Liver (tissue), 9 donors: ENCODE measurements around the gene CLCNKB. TPM values are rescaled to one million over a fixed set of nuclear protein-coding genes. Genes with fewer than 3 reads are reported as not detected.
A peak's percentile ranks its signal among the peaks of the same experiment; 100 is the strongest.
"Not testable (repeated sequence)": the region's sequence is repeated elsewhere in the genome, so short reads cannot be mapped to it uniquely, and the experiment has no call there.

Experiments
- DNase-seq: peaks from one replicate; pipeline ENCODE4 v3.0.0-alpha.2; 2017; ENCODE audit warnings: low spot score
- H3K27ac ChIP-seq, 2 donors: one replicate each; pipeline ENCODE4 v1.7.0; 2013; ENCODE audit warnings: inconsistent platforms in 2 of 2, low read length in 2 of 2, control low read depth in 1 of 2, low read depth in 1 of 2, mild to moderate bottlenecking in 1 of 2
- H3K27me3 ChIP-seq, 4 donors: one replicate each; pipeline versions ENCODE4 v1.6.1 to v1.7.0; 2013; ENCODE audit warnings: low read length in 3 of 4, inconsistent platforms in 1 of 4, mild to moderate bottlenecking in 1 of 4, moderate library complexity in 1 of 4; ENCODE audit not compliant: control insufficient read depth in 4 of 4, insufficient read depth in 4 of 4
- H3K36me3 ChIP-seq, 4 donors: one replicate each; pipeline versions ENCODE4 v1.6.1 to v1.7.0; 2013; ENCODE audit warnings: low read length in 3 of 4, mild to moderate bottlenecking in 3 of 4, low read depth in 1 of 4, moderate library complexity in 1 of 4; ENCODE audit not compliant: control insufficient read depth in 4 of 4, insufficient read depth in 3 of 4
- H3K4me1 ChIP-seq, 4 donors: one replicate each; pipeline versions ENCODE4 v1.6.1 to v1.7.0; 2013; ENCODE audit warnings: low read length in 3 of 4, mild to moderate bottlenecking in 3 of 4, moderate library complexity in 1 of 4; ENCODE audit not compliant: control insufficient read depth in 4 of 4, insufficient read depth in 4 of 4
- H3K4me3 ChIP-seq, 3 donors: one replicate each; pipeline versions ENCODE4 v1.6.1 to v1.7.0; 2013; ENCODE audit warnings: low read length in 3 of 3, control low read depth in 1 of 3, low read depth in 1 of 3, mild to moderate bottlenecking in 1 of 3
- H3K9ac ChIP-seq, 2 donors: one replicate each; pipeline ENCODE4 v1.7.0; 2013; ENCODE audit warnings: low read length in 2 of 2, mild to moderate bottlenecking in 2 of 2, moderate library complexity in 2 of 2, control low read depth in 1 of 2, low read depth in 1 of 2
- H3K9me3 ChIP-seq, 4 donors: one replicate each; pipeline versions ENCODE4 v1.6.1 to v1.7.0; 2013; ENCODE audit warnings: low read length in 3 of 4; ENCODE audit not compliant: control insufficient read depth in 4 of 4
- EGR1 ChIP-seq, 2 donors: IDR thresholded peaks; 2 replicates each; pipeline ENCODE4 v1.6.1; 2016 to 2018; ENCODE audit warnings: antibody characterized with exemption in 2 of 2, low read depth in 2 of 2
- FOXA1 ChIP-seq: IDR thresholded peaks from 2 replicates; pipeline ENCODE4 v1.6.1; 2016; ENCODE audit warnings: antibody characterized with exemption
- GABPA ChIP-seq, 2 donors: IDR thresholded peaks in 1 of 2; conservative IDR thresholded peaks in 1 of 2; 2 replicates each; pipeline ENCODE4 v1.6.1; 2016; ENCODE audit warnings: antibody characterized with exemption in 2 of 2, mild to moderate bottlenecking in 1 of 2, moderate library complexity in 1 of 2
- HNF4G ChIP-seq: IDR thresholded peaks from 2 replicates; pipeline ENCODE4 v1.6.1; 2016; ENCODE audit warnings: antibody characterized with exemption
- NR2F2 ChIP-seq: IDR thresholded peaks from 2 replicates; pipeline ENCODE4 v1.6.1; 2016; ENCODE audit warnings: antibody characterized with exemption
- RAD21 ChIP-seq, 2 donors: IDR thresholded peaks; 2 replicates each; pipeline ENCODE4 v1.6.1; 2016; ENCODE audit warnings: antibody characterized with exemption in 2 of 2, mild to moderate bottlenecking in 2 of 2
- RXRA ChIP-seq, 2 donors: IDR thresholded peaks; 2 replicates each; pipeline ENCODE4 v1.6.1; 2017 to 2018; ENCODE audit warnings: antibody characterized with exemption in 2 of 2, mild to moderate bottlenecking in 1 of 2
- TAF1 ChIP-seq: conservative IDR thresholded peaks from 2 replicates; pipeline ENCODE4 v1.6.1; 2016; ENCODE audit warnings: antibody characterized with exemption, mild to moderate bottlenecking
- WGBS: extraction: QIAGEN DNeasy Blood & Tissue Kit; methylation state at CpG from one replicate; pipeline ENCODE4 v1.1.7; 2013; 5-methylcytosine and 5-hydroxymethylcytosine counted together
- polyA plus RNA-seq, 2 donors: library from polyadenylated mRNA; stranded (reverse) in 1 of 2; unstranded in 1 of 2; fragments of 200-250 nt in 1 of 2; fragments of >200 nt in 1 of 2; fragmentation: Nextera tagmentation in 1 of 2; extraction: Ambion mirVana in 1 of 2; gene quantifications; one replicate each; pipeline versions ENCODE4 v1.2.1 to v1.2.3, GENCODE V29; 2013 to 2015
- total RNA-seq, 2 donors: library from RNA; depleted of rRNA; stranded (reverse); fragments of >200 nt; gene quantifications; one replicate each; pipeline ENCODE4 v1.2.3, GENCODE V29; 2014
- TF ChIP-seq, protein P1 (sequence below): IDR thresholded peaks from 2 replicates; pipeline ENCODE4 v1.6.1; 2016; ENCODE audit warnings: antibody characterized with exemption
- TF ChIP-seq, protein P2 (sequence below): IDR thresholded peaks from 2 replicates; pipeline ENCODE4 v1.6.1; 2016; ENCODE audit warnings: antibody characterized with exemption
- TF ChIP-seq, protein P3 (sequence below): fragments of 150-350 bp; IDR thresholded peaks from 2 replicates; pipeline ENCODE4 v1.5.1; 2017; ENCODE audit warnings: improper control_type of control experiment, low read depth, low read length; ENCODE audit not compliant: missing input control
- TF ChIP-seq, protein P4 (sequence below): IDR thresholded peaks from 2 replicates; pipeline ENCODE4 v1.6.1; 2016; ENCODE audit warnings: antibody characterized with exemption, mild to moderate bottlenecking
- TF ChIP-seq, protein P5 (sequence below): IDR thresholded peaks from 2 replicates; pipeline ENCODE4 v1.6.1; 2016; ENCODE audit warnings: antibody characterized with exemption
- donor health status: healthy.
- donor health status: healthy.
- donor health status: healthy.
- donor health status: healthy.
- donor health status: healthy.

Gene CLCNKB
- total and polyA plus RNA-seq, 4 donors = not detected

DNA sequence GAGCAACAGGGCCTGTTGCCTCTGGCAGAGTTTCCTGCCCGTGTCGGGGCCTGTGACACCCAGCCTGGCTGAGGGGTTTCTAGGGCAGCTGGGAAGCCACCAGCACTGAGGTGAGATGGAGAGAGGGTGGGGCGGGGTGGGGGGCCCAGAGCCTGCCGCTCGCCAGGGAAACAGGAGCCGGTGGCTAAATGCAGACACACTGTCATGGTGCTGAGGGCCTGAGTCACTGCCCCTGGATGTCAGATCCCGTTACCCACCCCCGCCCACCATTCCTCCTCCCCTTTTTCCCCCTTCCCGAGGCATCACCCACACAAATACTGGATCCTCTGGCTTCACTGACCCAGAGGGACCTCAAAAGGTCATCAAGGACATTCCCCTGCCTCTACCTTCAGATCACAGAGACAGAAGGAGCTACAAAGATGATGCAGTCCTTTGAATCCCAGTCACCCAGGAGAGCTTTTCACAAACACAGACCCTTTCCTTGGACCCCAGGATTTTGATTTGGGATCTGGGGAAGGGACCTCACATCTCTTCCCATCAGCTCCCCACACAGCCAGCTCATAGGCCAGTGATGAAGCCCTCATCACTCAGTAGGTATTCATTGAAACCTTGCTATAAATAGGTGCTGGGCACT, 23.8 kb upstream of the CLCNKB start (continued):
- TF ChIP-seq, protein P1, sequence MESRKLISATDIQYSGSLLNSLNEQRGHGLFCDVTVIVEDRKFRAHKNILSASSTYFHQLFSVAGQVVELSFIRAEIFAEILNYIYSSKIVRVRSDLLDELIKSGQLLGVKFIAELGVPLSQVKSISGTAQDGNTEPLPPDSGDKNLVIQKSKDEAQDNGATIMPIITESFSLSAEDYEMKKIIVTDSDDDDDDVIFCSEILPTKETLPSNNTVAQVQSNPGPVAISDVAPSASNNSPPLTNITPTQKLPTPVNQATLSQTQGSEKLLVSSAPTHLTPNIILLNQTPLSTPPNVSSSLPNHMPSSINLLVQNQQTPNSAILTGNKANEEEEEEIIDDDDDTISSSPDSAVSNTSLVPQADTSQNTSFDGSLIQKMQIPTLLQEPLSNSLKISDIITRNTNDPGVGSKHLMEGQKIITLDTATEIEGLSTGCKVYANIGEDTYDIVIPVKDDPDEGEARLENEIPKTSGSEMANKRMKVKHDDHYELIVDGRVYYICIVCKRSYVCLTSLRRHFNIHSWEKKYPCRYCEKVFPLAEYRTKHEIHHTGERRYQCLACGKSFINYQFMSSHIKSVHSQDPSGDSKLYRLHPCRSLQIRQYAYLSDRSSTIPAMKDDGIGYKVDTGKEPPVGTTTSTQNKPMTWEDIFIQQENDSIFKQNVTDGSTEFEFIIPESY = no peak

DNA sequence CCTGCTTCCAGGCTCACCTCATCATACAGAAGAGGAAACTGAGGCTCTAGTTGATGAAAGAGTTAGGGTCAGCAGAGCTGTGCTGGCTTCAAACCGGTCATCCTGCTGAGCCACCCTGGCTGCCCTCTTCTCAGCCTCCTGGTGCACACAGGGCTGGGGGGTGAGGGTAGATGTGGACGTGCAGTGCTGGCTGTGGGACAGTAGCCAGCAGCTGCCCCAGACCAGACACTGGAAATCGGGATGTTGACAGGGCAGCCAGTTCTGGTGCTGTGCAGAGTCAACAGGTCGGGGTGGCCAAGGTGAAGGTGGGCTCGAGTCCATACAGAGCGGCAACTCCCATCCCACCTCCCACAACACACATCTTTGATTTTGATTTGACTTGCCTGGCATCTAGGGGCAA, 23.3 kb upstream of the CLCNKB start:
- WGBS = 76% methylated on average over 6 of the region's 6 CpGs
- Histone ChIP-seq H3K9me3 (no peaks in the 10 kb centered on the region), H3K9ac (no peak overlapping the region), H3K27me3 (no peaks in the 10 kb centered on the region), H3K4me3 (no peak overlapping the region), H3K36me3 (no peaks in the 10 kb centered on the region), H3K27ac (no peak overlapping the region), H3K4me1 (peaks cover 3 to 25% (median 22%) of the 10 kb centered on the region in 4 donors)
- no peak for DNase-seq
- TF ChIP-seq TAF1 = no peak

DNA sequence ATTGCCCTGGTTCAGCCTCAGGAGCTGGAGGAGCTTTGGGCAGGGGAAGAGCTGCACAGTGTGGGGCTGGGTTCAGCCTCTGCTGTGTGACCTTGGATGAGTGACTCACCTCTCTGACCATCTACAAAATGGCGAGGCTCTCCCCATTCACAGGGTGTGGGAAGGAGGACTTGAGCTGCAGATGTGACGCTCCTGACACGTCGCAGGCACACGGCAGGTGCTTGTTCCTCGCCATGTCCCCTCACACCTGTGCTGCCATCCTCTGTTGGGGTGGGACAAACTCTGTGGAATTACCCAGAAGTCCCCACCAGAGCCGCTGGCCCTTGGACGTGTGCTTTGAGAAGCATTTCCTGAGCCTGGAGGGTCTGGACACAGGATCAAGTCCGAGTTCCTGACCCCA, 22.7 kb upstream of the CLCNKB start:
- DNase-seq, H3K4me3 ChIP-seq, H3K36me3 ChIP-seq, H3K9me3 ChIP-seq, H3K27me3 ChIP-seq, H3K9ac ChIP-seq, H3K27ac ChIP-seq: not testable (repeated sequence)
- 88% methylated on average over 9 of the region's 9 CpGs for WGBS
- H3K4me1 ChIP-seq = peaks cover 3 to 25% (median 22%) of the 10 kb centered on the region in 4 donors

DNA sequence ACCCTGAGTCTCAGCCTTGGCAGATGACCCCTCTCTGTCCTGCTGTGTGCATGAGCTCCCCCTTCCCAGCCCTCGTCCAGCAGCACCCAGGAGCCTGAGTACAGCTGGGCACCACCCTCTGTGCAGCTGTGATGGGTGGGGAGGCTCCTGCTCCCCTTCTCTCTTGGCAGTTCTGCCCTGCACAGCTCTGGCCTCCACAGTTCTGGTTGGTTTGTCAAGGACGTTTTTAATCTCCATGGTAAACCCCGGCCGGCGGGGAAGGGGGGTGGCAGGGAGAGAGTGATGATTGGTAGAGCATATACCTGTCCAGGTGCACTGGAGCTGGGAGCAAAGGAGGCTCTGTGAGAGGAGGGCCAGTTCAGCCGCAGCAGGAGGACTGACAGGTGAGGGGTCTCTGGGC, 21.9 kb upstream of the CLCNKB start, which contains the start of gene CLCNKA:
TSS of gene CLCNKA (plus strand) at position 356 of the 400 bp plus-strand sequence. CDS start 584 bp downstream, outside the sequence.
- peaks cover 3 to 25% (median 22%) of the 10 kb centered on the region in 4 donors for H3K4me1 ChIP-seq
- DNase-seq = no peak

More for the DNA sequence above, 21.9 kb upstream of the CLCNKB start, which contains the start of gene CLCNKA:
- TF ChIP-seq, protein P1 = no peak
- no peak for TF ChIP-seq FOXA1
- TF ChIP-seq TAF1 = no peak
- TF ChIP-seq, protein P2, sequence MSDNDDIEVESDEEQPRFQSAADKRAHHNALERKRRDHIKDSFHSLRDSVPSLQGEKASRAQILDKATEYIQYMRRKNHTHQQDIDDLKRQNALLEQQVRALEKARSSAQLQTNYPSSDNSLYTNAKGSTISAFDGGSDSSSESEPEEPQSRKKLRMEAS = no peak
- TF ChIP-seq NR2F2 = no peak
- TF ChIP-seq EGR1 (IDR thresholded peaks at IDR 0.05; ENCODE audit: low read depth in 2 of 2) = no peak
- TF ChIP-seq HNF4G = no peak
- TF ChIP-seq, protein P3, sequence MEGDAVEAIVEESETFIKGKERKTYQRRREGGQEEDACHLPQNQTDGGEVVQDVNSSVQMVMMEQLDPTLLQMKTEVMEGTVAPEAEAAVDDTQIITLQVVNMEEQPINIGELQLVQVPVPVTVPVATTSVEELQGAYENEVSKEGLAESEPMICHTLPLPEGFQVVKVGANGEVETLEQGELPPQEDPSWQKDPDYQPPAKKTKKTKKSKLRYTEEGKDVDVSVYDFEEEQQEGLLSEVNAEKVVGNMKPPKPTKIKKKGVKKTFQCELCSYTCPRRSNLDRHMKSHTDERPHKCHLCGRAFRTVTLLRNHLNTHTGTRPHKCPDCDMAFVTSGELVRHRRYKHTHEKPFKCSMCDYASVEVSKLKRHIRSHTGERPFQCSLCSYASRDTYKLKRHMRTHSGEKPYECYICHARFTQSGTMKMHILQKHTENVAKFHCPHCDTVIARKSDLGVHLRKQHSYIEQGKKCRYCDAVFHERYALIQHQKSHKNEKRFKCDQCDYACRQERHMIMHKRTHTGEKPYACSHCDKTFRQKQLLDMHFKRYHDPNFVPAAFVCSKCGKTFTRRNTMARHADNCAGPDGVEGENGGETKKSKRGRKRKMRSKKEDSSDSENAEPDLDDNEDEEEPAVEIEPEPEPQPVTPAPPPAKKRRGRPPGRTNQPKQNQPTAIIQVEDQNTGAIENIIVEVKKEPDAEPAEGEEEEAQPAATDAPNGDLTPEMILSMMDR = no peak
- TF ChIP-seq RXRA (IDR thresholded peaks at IDR 0.05) = no peak
- TF ChIP-seq, protein P4, sequence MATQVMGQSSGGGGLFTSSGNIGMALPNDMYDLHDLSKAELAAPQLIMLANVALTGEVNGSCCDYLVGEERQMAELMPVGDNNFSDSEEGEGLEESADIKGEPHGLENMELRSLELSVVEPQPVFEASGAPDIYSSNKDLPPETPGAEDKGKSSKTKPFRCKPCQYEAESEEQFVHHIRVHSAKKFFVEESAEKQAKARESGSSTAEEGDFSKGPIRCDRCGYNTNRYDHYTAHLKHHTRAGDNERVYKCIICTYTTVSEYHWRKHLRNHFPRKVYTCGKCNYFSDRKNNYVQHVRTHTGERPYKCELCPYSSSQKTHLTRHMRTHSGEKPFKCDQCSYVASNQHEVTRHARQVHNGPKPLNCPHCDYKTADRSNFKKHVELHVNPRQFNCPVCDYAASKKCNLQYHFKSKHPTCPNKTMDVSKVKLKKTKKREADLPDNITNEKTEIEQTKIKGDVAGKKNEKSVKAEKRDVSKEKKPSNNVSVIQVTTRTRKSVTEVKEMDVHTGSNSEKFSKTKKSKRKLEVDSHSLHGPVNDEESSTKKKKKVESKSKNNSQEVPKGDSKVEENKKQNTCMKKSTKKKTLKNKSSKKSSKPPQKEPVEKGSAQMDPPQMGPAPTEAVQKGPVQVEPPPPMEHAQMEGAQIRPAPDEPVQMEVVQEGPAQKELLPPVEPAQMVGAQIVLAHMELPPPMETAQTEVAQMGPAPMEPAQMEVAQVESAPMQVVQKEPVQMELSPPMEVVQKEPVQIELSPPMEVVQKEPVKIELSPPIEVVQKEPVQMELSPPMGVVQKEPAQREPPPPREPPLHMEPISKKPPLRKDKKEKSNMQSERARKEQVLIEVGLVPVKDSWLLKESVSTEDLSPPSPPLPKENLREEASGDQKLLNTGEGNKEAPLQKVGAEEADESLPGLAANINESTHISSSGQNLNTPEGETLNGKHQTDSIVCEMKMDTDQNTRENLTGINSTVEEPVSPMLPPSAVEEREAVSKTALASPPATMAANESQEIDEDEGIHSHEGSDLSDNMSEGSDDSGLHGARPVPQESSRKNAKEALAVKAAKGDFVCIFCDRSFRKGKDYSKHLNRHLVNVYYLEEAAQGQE = no peak
- TF ChIP-seq, protein P5, sequence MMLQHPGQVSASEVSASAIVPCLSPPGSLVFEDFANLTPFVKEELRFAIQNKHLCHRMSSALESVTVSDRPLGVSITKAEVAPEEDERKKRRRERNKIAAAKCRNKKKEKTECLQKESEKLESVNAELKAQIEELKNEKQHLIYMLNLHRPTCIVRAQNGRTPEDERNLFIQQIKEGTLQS = no peak
- TF ChIP-seq GABPA (IDR thresholded peaks at IDR 0.05 in 1 of 2, conservative IDR thresholded peaks at IDR 0.05 in 1 of 2) = no peak
- no peak for TF ChIP-seq RAD21 (IDR thresholded peaks at IDR 0.05)
- Histone ChIP-seq H3K27me3 (no peaks in the 10 kb centered on the region), H3K27ac (peak within 1 kb of the TSS; percentile 39 to 64), H3K4me3 (no peak within 1 kb of the TSS), H3K9me3 (no peaks in the 10 kb centered on the region), H3K9ac (no peak within 1 kb of the TSS), H3K36me3 (no peaks in the 10 kb centered on the region)
- WGBS = 75% methylated on average over 6 of the region's 6 CpGs
